DMS153 treated with DMSO at 0.1 percent for 48 hours (cell line): ENCODE measurements around the gene SULT1C2.
"Not testable (repeated sequence)": the region's sequence is repeated elsewhere in the genome, so short reads cannot be mapped to it uniquely, and the experiment has no call there.

Experiments used
- DNase-seq: peaks from one replicate; lab custom pipeline; 2025; ENCODE audit not compliant: unreplicated experiment; lab: John Stamatoyannopoulos, UW

The SULT1C2 gene

DNA sequence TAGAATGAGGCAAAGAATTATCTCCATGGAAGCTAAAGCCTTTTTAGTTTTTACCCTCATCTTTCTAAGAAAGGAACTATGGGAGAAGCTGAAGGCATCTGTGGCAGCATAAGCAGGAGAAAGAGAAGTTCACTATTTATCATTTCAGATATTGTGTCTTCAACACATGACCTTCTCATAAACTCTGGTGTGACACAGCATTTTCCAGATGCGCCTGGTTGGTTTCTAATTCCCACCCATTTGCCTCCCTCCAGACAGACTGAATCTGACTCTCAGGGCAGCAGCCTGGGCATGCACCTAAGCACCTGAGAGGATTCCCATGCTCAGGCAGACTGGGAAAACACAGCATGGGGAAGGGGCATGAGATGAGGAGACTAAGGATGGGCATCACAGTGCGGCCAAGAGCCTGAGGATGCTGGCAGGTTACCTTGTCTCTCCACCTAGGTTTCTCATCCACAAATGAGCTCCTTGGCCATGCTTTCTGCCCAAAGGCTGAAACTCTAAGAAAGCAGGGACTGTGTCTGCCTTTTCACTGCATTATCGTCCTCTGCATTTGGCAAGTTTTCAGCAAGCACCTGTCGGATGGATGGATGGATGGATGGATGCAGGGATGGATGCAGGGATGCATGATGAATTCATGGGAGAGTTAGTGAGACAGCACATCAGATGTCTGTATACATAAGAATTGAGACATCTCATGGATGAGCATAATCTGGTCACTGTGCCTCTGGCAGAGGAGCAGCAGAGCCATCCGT lies 60.3 kb downstream of the SULT1C2 start:
- DNase-seq = no peak

DNA sequence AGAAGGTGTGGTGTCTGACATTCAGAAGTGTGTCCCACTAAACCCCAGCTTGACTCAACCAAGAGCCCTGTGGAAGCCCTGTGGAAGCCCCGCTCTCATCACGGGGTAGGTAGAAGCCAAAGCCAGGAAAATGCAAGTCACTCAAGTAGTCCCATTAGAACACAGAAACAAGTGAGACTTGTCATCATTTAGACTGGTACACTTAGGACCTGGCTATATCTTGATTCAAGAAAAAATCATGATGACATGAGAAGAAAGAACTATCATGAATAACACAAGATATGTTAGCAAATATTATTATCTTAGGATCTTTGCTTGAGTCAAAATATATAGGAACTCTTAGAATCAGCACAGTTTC lies 60.9 kb downstream of the SULT1C2 start:
- no peak for DNase-seq

DNA sequence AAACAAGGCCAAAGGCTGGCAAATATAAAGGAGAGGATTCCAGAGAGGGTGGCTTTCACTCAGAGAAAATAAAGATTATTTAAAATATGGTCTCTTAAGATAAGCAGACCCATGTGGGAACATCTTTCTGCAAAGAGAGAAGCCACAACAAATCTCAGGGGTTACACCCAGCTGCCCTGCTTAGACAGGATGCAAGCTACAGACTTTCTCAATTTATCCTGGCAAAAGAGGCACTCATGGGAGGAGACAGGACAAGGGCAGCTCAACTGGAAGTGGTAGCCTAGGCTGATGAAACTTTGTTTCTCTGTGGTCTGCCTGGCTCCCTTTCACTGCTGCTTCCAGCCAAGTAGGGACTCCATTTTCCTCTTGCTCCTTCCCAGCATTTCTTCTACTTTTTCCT lies 63.2 kb downstream of the SULT1C2 start:
- DNase-seq = no peak

DNA sequence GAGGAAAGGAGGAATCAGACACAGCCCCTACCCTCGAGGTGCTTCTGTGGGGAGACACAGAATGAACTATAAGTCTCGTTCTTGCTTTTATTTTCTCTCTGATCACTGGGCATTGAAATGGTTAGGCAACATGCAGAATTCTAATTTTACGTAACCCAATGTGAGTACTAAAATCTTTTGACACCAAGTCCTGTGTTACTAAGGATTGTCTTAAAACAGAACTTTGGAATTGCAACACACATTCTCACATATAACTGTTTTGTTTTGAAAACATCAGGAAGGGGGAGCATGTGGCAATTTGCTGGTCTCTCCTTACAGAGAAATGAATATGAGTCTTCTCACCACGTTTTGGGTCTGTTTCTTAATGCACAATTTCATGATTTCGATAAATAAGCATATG lies 65.4 kb downstream of the SULT1C2 start:
- DNase-seq = no peak

DNA sequence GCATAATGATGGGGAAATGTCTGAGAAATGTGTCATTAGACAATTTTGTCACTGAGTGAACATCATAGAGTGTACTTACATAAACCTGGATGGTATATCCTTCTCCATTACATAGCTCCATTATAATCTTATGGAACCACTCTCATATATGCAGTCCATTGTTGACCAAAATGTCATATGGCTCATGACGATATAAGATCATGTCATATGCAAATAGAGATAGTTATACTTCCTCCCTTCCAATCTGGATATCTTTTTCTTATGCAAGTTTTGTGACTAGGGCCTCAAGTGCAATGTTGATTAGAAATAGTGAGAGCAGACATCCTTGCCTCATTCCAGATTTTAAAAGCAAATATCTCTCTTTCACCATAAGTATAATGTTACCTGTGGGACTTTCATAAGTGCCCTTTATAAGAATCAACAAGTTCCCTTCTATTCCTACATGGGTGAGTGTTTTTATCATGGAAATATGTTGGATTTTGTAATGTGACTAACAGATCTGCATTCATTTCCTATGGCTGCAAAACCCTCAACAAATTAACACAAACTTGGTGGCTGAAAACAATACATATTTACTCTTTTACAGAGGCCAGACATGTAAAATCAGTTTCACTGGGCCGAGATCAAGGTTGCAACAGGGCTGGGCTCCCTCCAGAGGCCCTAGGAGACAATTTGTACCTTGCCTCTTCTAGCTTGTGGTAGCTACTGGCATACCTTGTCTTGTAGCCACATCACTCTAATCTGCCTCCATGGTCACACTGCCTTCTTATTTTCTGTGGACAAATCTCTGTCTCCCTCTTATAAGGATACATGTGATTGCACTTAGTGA lies 67.4 kb downstream of the SULT1C2 start:
- DNase-seq = no peak

DNA sequence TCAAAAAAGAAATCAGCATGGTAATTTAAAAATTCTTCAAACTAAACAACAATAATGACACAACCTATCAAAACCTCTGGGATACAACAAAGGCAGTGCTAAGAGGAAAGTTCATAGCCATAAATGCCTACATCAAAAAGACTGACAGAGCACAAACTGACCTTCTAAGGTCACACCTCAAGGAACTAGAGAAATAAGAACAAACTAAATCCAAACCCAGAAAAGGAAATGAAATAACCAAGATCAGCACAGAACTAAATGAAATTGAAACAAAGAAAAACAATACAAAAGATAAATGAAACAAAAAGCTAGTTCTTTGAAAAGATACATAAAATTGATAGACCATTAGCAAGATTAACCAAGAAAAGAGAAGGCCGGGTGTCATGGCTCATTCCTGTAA lies 70.6 kb downstream of the SULT1C2 start:
- DNase-seq = not testable (repeated sequence)
